OCI-LY7 (cell line): Measurements from ENCODE around the gene CACNA1B. TPM values are rescaled to one million over a fixed set of nuclear protein-coding genes. Genes with fewer than 3 reads are reported as not detected.

ENCODE experiments used
- BruUV-seq: library from RNA; stranded (reverse); fragments of 400-500 nt; replicated peaks from 2 replicates; lab custom pipeline; 2021; lab: Mats Ljungman, UMichigan
- CTCF ChIA-PET: fragments of 300-600 bp; sonication (Branson Sonifier 250); formaldehyde crosslinking; loops from one replicate; lab custom pipeline; 2022; ENCODE audit warnings: antibody characterized with exemption; ENCODE audit not compliant: unreplicated experiment; lab: Charles Lee
- POLR2A ChIA-PET: fragments of 300-600 bp; sonication (Branson Sonifier 250); formaldehyde crosslinking; loops from one replicate; lab custom pipeline; 2022; ENCODE audit warnings: antibody characterized with exemption; lab: Charles Lee
- DNase-seq: peaks from one replicate; pipeline ENCODE4 v3.0.0-alpha.2; 2015; ENCODE audit warnings: low spot score
- H2AFZ ChIP-seq: fragments of 200-600 bp; sonication (generic), shearing (Covaris generic); 2 replicates; pipeline ENCODE4 v1.6.1; 2014; ENCODE audit warnings: mild to moderate bottlenecking, antibody characterized with exemption, low read length, moderate library complexity
- H3K27ac ChIP-seq: fragments of 200-600 bp; sonication (generic); 2 replicates; pipeline ENCODE4 v1.5.1; 2014; ENCODE audit warnings: mixed run types, low read depth, mild to moderate bottlenecking, moderate library complexity, low read length, inconsistent platforms; ENCODE audit not compliant: poor library complexity, severe bottlenecking
- H3K36me3 ChIP-seq: fragments of 200-600 bp; sonication (generic); 2 replicates; pipeline ENCODE4 v1.6.1; 2014; ENCODE audit warnings: mild to moderate bottlenecking, antibody characterized with exemption, low read length, moderate library complexity, mixed read lengths; ENCODE audit not compliant: insufficient read depth
- H3K4me1 ChIP-seq: fragments of 200-600 bp; sonication (generic); 2 replicates; pipeline ENCODE4 v1.5.1; 2014; ENCODE audit warnings: mild to moderate bottlenecking, low read length; ENCODE audit not compliant: insufficient read depth, poor library complexity, severe bottlenecking
- H3K4me2 ChIP-seq: fragments of 200-600 bp; sonication (generic); 2 replicates; pipeline ENCODE4 v1.6.1; 2014; ENCODE audit warnings: mild to moderate bottlenecking, low read length
- H3K4me3 ChIP-seq: fragments of 200-600 bp; sonication (generic); 2 replicates; pipeline ENCODE4 v1.5.1; 2014; ENCODE audit warnings: mild to moderate bottlenecking, low read depth, low read length; ENCODE audit not compliant: poor library complexity, severe bottlenecking
- H3K79me2 ChIP-seq: fragments of 200-600 bp; sonication (generic); 2 replicates; pipeline ENCODE4 v1.6.1; 2016; ENCODE audit warnings: low read depth, mild to moderate bottlenecking, low read length, moderate library complexity, mixed read lengths; ENCODE audit not compliant: insufficient read depth
- H3K9me2 ChIP-seq: fragments of 200-600 bp; sonication (generic); 2 replicates; pipeline ENCODE4 v1.6.1; 2016; ENCODE audit warnings: mild to moderate bottlenecking, low read length, mixed read lengths; ENCODE audit not compliant: insufficient read depth
- H3K9me3 ChIP-seq: fragments of 200-600 bp; sonication (generic); 2 replicates; pipeline ENCODE4 v1.6.1; 2014; ENCODE audit warnings: mild to moderate bottlenecking, mixed run types, low read length, mixed read lengths
- H4K20me1 ChIP-seq: fragments of 200-600 bp; sonication (generic); 2 replicates; pipeline ENCODE4 v1.6.1; 2014; ENCODE audit warnings: mild to moderate bottlenecking, antibody characterized with exemption, low read length, moderate library complexity, mixed read lengths; ENCODE audit not compliant: insufficient read depth
- CTCF ChIP-seq: fragments of 200-600 bp; sonication (generic); conservative IDR thresholded peaks from 2 replicates; pipeline ENCODE4 v1.5.1; 2014; ENCODE audit warnings: mild to moderate bottlenecking, antibody characterized with exemption, low read length, moderate library complexity, mixed read lengths
- EZH2phosphoT487 ChIP-seq: fragments of 200-600 bp; sonication (generic); IDR thresholded peaks from 2 replicates; pipeline ENCODE4 v1.6.1; 2018; ENCODE audit warnings: low read depth, borderline replicate concordance, mild to moderate bottlenecking, mixed run types, antibody characterized with exemption, low read length, moderate library complexity, mixed read lengths
- intact Hi-C: fragments of 100-400 bp; cut with micrococcal nuclease; formaldehyde crosslinking; loops from one replicate; pipeline ENCODE4 v1.10.0; 2022; ENCODE audit not compliant: unreplicated experiment
- total RNA-seq, 2 experiments: library from RNA; depleted of rRNA in 1 of 2; stranded (reverse); fragments of >200 nt in 1 of 2; shearing (Covaris generic) in 1 of 2; gene quantifications; 2 replicates each; pipeline ENCODE4 v1.2.3, GENCODE V29; 2014 to 2022

The CACNA1B gene
- total RNA-seq, 2 experiments from 2014 or later, result not detected

GRCh38 chr9:138077126-138077525 lies 199.5 kb downstream of the CACNA1B start:
- intact Hi-C loops, result no loop called here
- H3K79me2 ChIP-seq, result no peaks in the 10 kb centered on the region
- no peak overlapping the region for H3K4me3 ChIP-seq
- H3K36me3 ChIP-seq, result no peaks in the 10 kb centered on the region
- no peak overlapping the region for H3K27ac ChIP-seq
- H3K9me3 ChIP-seq, result no peaks in the 10 kb centered on the region
- BruUV-seq, result no TSS peak
- no peak overlapping the region for H2AFZ ChIP-seq
- ChIA-PET CTCF (no interaction called here), POLR2A (no interaction called here)
- H4K20me1 ChIP-seq, result no peaks in the 10 kb centered on the region
- H3K9me2 ChIP-seq, result no peaks in the 10 kb centered on the region
- no peaks in the 10 kb centered on the region for H3K4me1 ChIP-seq
- H3K4me2 ChIP-seq, result no peak overlapping the region
- TF ChIP-seq EZH2phosphoT487 (no peak), CTCF (no peak)
- DNase-seq, result no peak

- Histone ChIP-seq H3K36me3 (no peaks in the 10 kb centered on the region), H3K79me2 (no peaks in the 10 kb centered on the region), H2AFZ (no peak overlapping the region), H3K4me3 (no peak overlapping the region), H3K9me2 (no peaks in the 10 kb centered on the region), H4K20me1 (no peaks in the 10 kb centered on the region), H3K4me1 (no peaks in the 10 kb centered on the region), H3K9me3 (no peaks in the 10 kb centered on the region), H3K27ac (no peak overlapping the region), H3K4me2 (no peak overlapping the region)
- ChIA-PET CTCF (no interaction called here), POLR2A (no interaction called here)
- no peak for TF ChIP-seq CTCF
- TF ChIP-seq EZH2phosphoT487, result no peak
- intact Hi-C loops, result no loop called here
- no peak for DNase-seq
- no TSS peak for BruUV-seq
Measured at GRCh38 chr9:138077898-138078540, 200.4 kb downstream of the CACNA1B start.

- POLR2A ChIA-PET, result interaction anchor here (0.6 kb wide), 1 partner anchor 116 kb away, joined by 4 read pairs; no protein-coding TSS in a partner anchor
- no TSS peak for BruUV-seq
- DNase-seq, result no peak
Measured at GRCh38 chr9:138078846-138079245, 201.3 kb downstream of the CACNA1B start.

More at GRCh38 chr9:138078846-138079245, 201.3 kb downstream of the CACNA1B start:
- TF ChIP-seq CTCF, result no peak
- no peak for TF ChIP-seq EZH2phosphoT487
- no peaks in the 10 kb centered on the region for H3K36me3 ChIP-seq
- H4K20me1 ChIP-seq, result no peaks in the 10 kb centered on the region
- no peaks in the 10 kb centered on the region for H3K4me1 ChIP-seq
- H3K9me2 ChIP-seq, result no peaks in the 10 kb centered on the region
- H3K4me3 ChIP-seq, result no peak overlapping the region
- H3K9me3 ChIP-seq, result no peaks in the 10 kb centered on the region
- H3K79me2 ChIP-seq, result no peaks in the 10 kb centered on the region
- intact Hi-C loops, result no loop called here
- no peak overlapping the region for H3K4me2 ChIP-seq
- CTCF ChIA-PET, result no interaction called here
- no peak overlapping the region for H3K27ac ChIP-seq
- no peak overlapping the region for H2AFZ ChIP-seq
